ENCODE results near the gene DESI1.

The DESI1 gene

GRCh38 chr22:41660416-41660815, 39.6 kb upstream of the DESI1 start:
- Histone ChIP-seq H3F3A (ENCODE audit: insufficient read depth, low read length) (no peaks in the 10 kb centered on the region), H3K36me3 (ENCODE audit: insufficient read depth, low read length) (peaks cover 98% of the 10 kb centered on the region), H2AFZ (ENCODE audit: low read length) (no peak overlapping the region), H3K27ac (ENCODE audit: low read depth, low read length, poor library complexity, severe bottlenecking) (no peak overlapping the region), H3K9ac (ENCODE audit: low read length) (no peak overlapping the region), H3K9me2 (ENCODE audit: low read depth, low read length) (no peaks in the 10 kb centered on the region), H3K27me3 (ENCODE audit: insufficient read depth, low read length) (no peaks in the 10 kb centered on the region), H3K79me2 (ENCODE audit: insufficient read depth, low read length) (no peaks in the 10 kb centered on the region), H3K4me3 (ENCODE audit: low read depth, low read length, poor library complexity, severe bottlenecking) (no peak overlapping the region), H3K9me3 (ENCODE audit: low read length) (no peaks in the 10 kb centered on the region), H3K4me1 (ENCODE audit: insufficient read depth, low read length, severe bottlenecking) (no peaks in the 10 kb centered on the region), H3K4me2 (ENCODE audit: low read length) (no peak overlapping the region), H4K20me1 (ENCODE audit: insufficient read depth, low read length) (no peaks in the 10 kb centered on the region)
- no peak for TF ChIP-seq CTCF (IDR thresholded peaks at IDR 0.05; ENCODE audit: low read length)
- TF ChIP-seq EZH2 (IDR thresholded peaks at IDR 0.05; ENCODE audit: borderline replicate concordance, low read length) = no peak

DNA sequence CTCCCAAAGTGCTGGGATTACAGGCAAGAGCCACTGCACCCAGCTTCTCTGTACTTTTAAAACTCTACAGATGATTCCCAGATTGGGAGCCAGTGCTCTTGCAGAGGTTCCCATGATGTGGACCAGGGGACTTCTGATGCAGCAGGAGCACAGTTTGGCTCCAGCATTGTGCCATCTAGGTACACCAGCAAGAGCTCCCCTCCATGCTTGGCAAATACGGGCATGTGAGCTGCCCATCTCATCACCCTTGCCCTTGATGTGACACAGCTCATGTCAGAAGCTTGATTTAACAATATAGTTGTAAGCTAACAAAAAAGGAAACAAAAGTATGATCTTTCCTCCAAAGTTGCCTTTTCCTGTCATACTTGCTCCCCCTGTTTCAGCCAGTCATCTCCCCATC, 39.1 kb upstream of the DESI1 start:
- H3K79me2 ChIP-seq (ENCODE audit: insufficient read depth, low read length) = no peaks in the 10 kb centered on the region
- H3K9ac ChIP-seq (ENCODE audit: low read length) = no peak overlapping the region
- no peak for TF ChIP-seq EZH2 (IDR thresholded peaks at IDR 0.05; ENCODE audit: borderline replicate concordance, low read length)
- no peak for TF ChIP-seq CTCF (IDR thresholded peaks at IDR 0.05; ENCODE audit: low read length)
- no peaks in the 10 kb centered on the region for H3K27me3 ChIP-seq (ENCODE audit: insufficient read depth, low read length)
- no peaks in the 10 kb centered on the region for H4K20me1 ChIP-seq (ENCODE audit: insufficient read depth, low read length)
- no peak overlapping the region for H3K27ac ChIP-seq (ENCODE audit: low read depth, low read length, poor library complexity, severe bottlenecking)
- H3K4me2 ChIP-seq (ENCODE audit: low read length) = no peak overlapping the region
- H3K4me1 ChIP-seq (ENCODE audit: insufficient read depth, low read length, severe bottlenecking) = no peaks in the 10 kb centered on the region
- no peak overlapping the region for H2AFZ ChIP-seq (ENCODE audit: low read length)
- peaks cover 97% of the 10 kb centered on the region for H3K36me3 ChIP-seq (ENCODE audit: insufficient read depth, low read length)
- no peak overlapping the region for H3K4me3 ChIP-seq (ENCODE audit: low read depth, low read length, poor library complexity, severe bottlenecking)
- H3K9me3 ChIP-seq (ENCODE audit: low read length) = no peaks in the 10 kb centered on the region
- no peaks in the 10 kb centered on the region for H3K9me2 ChIP-seq (ENCODE audit: low read depth, low read length)
- H3F3A ChIP-seq (ENCODE audit: insufficient read depth, low read length) = no peaks in the 10 kb centered on the region

DNA sequence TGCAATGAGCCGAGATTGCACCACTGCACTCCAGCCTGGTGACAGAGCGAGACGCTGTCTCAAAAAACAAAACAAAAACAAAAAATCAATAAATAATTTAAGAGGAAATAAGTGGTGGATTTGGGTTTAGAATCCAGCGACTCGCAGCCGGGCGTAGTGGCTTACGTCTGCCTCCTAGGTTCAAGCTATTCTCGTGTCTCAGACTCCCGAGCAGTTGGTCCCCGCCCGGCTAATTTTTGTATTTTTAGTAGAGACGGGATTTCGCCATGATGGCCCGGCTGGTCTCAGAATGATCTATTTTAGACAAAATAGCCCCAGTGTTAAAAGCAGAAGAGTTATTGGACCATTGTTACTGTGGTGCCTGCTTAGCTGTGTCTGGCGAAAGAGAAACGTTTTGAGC, 38.0 kb upstream of the DESI1 start:
- Histone ChIP-seq H3K27ac (ENCODE audit: low read depth, low read length, poor library complexity, severe bottlenecking) (no peak overlapping the region), H3K9ac (ENCODE audit: low read length) (no peak overlapping the region), H3K9me2 (ENCODE audit: low read depth, low read length) (no peaks in the 10 kb centered on the region), H3K36me3 (ENCODE audit: insufficient read depth, low read length) (peaks cover 97% of the 10 kb centered on the region), H3K79me2 (ENCODE audit: insufficient read depth, low read length) (no peaks in the 10 kb centered on the region), H3K9me3 (ENCODE audit: low read length) (no peaks in the 10 kb centered on the region), H2AFZ (ENCODE audit: low read length) (no peak overlapping the region), H3K27me3 (ENCODE audit: insufficient read depth, low read length) (no peaks in the 10 kb centered on the region), H3F3A (ENCODE audit: insufficient read depth, low read length) (no peaks in the 10 kb centered on the region), H4K20me1 (ENCODE audit: insufficient read depth, low read length) (no peaks in the 10 kb centered on the region), H3K4me3 (ENCODE audit: low read depth, low read length, poor library complexity, severe bottlenecking) (no peak overlapping the region), H3K4me2 (ENCODE audit: low read length) (no peak overlapping the region), H3K4me1 (ENCODE audit: insufficient read depth, low read length, severe bottlenecking) (no peaks in the 10 kb centered on the region)
- TF ChIP-seq CTCF (IDR thresholded peaks at IDR 0.05; ENCODE audit: low read length) (no peak), EZH2 (IDR thresholded peaks at IDR 0.05; ENCODE audit: borderline replicate concordance, low read length) (no peak)
